Sigmoid colon (tissue), 7 donors: ENCODE results near the gene EFCAB9. TPM values are rescaled to one million over a fixed set of nuclear protein-coding genes. Genes with fewer than 3 reads are reported as not detected.
A peak's percentile ranks its signal among the peaks of the same experiment; 100 is the strongest.

Experiments used
- DNase-seq: peaks from one replicate; pipeline ENCODE4 v3.0.0-alpha.2; 2019
- H3K27ac ChIP-seq, 4 donors: fragments of 200-600 bp; sonication (generic); one replicate each; pipeline ENCODE4 v1.5.1; 2016 to 2019; ENCODE audit warnings: mild to moderate bottlenecking in 1 of 4
- H3K27me3 ChIP-seq, 3 donors: fragments of 200-600 bp; sonication (generic); one replicate each; pipeline ENCODE4 v1.5.1; 2019; ENCODE audit warnings: mild to moderate bottlenecking in 1 of 3
- H3K36me3 ChIP-seq, 4 donors: fragments of 200-600 bp; sonication (generic); one replicate each; pipeline ENCODE4 v1.5.1; 2016 to 2019
- H3K4me1 ChIP-seq, 4 donors: fragments of 200-600 bp; sonication (generic); one replicate each; pipeline ENCODE4 v1.5.1; 2017 to 2019
- H3K4me3 ChIP-seq, 4 donors: fragments of 200-600 bp; sonication (generic); one replicate each; pipeline ENCODE4 v1.5.1; 2017 to 2019; ENCODE audit warnings: mild to moderate bottlenecking in 2 of 4, moderate library complexity in 1 of 4
- H3K9me3 ChIP-seq, 4 donors: fragments of 200-600 bp in 3 of 4; sonication (generic) in 3 of 4; one replicate each; pipeline versions ENCODE4 v1.5.1 to v1.6.1; 2013 to 2019
- EP300 ChIP-seq, 4 donors: sonication (generic); formaldehyde crosslinking; IDR thresholded peaks; one replicate each; pipeline ENCODE4 v1.6.1; 2017; ENCODE audit warnings: antibody characterized with exemption in 4 of 4
- POLR2A ChIP-seq, 2 donors: fragments of 450-650 bp; IDR thresholded peaks; one replicate each; pipeline ENCODE4 v1.6.1; 2016; ENCODE audit warnings: antibody characterized with exemption in 2 of 2, mild to moderate bottlenecking in 2 of 2, moderate library complexity in 2 of 2
- POLR2AphosphoS5 ChIP-seq, 4 donors: sonication (generic); formaldehyde crosslinking; IDR thresholded peaks; one replicate each; pipeline ENCODE4 v1.6.1; 2017; ENCODE audit warnings: antibody characterized with exemption in 4 of 4
- WGBS, 2 donors: extraction: QIAGEN DNeasy Blood & Tissue Kit; methylation state at CpG; one replicate each; pipeline ENCODE4 v1.1.7; 2013; 5-methylcytosine and 5-hydroxymethylcytosine counted together
- intact Hi-C: fragments of 100-400 bp; cut with DNase I; formaldehyde crosslinking; loops from one replicate; pipeline ENCODE4 v1.15.1; 2023
- polyA plus RNA-seq, 3 donors: library from polyadenylated mRNA; stranded (reverse); fragments of 200-250 nt; gene quantifications; one replicate each; pipeline ENCODE4 v1.2.3, GENCODE V29; 2013
- total RNA-seq, 4 donors: library from RNA; depleted of rRNA; stranded (reverse); fragments of >200 nt; gene quantifications; one replicate each; pipeline ENCODE4 v1.1.0, GENCODE V29; 2016
- TF ChIP-seq, protein P1 (sequence below), 4 experiments: fragments of 450-650 bp in 3 of 4; fragments of 200-600 bp in 1 of 4; IDR thresholded peaks; one replicate each; pipeline ENCODE4 v1.5.1; 2016 to 2019; ENCODE audit warnings: antibody characterized with exemption in 4 of 4, mild to moderate bottlenecking in 3 of 4, moderate library complexity in 2 of 4
- donor health status: healthy with polysubstance abuse.
- donor health status: Bipolar disorder and iron deficiency.
- donor health status: healthy.

Gene EFCAB9
- total and polyA plus RNA-seq, 7 donors = not detected

DNA sequence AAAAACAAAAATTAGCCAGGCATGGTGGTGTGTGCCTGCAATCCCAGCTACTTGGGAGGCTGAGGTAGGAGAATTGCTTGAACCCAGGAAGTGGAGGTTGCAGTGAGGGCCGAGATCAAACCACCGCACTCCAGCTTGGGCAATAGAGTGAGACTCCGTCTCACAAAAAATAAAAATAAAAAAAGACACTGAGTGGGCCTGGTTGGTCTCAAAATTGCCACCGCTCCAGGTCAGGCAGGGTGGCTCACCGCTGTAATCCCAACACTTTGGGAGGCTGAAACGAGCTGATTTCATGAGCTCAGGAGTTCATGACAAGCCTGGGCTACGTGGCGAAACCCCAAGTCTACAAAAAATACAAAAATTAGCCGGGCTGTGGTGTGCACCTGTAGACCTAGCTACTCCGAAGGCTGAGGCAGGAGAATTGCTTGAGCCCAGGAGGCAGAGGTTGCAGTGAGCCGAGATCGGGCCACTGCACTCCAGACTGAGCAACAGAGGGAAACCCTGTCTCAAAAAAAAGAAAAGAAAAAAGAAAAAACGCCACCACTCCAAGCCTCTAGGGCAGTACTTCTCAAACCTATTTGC, 7.8 kb upstream of the EFCAB9 start:
- 60 to 83% methylated on average over 13 of the region's 13 CpGs for WGBS, 2 donors
- Histone ChIP-seq H3K9me3 (no peaks in the 10 kb centered on the region), H3K36me3 (no peaks in the 10 kb centered on the region), H3K4me1 (peaks cover 0 to 26% (median 16%) of the 10 kb centered on the region in 4 donors), H3K27ac (peak overlapping the region in 3 of 4 donors; percentile 92 to 93 (median 92)), H3K4me3 (peak overlapping the region in 3 of 4 donors; percentile 79 to 87 (median 82)), H3K27me3 (no peaks in the 10 kb centered on the region)
- TF ChIP-seq POLR2A (IDR thresholded peaks at IDR 0.05) = no peak
- TF ChIP-seq, protein P1, sequence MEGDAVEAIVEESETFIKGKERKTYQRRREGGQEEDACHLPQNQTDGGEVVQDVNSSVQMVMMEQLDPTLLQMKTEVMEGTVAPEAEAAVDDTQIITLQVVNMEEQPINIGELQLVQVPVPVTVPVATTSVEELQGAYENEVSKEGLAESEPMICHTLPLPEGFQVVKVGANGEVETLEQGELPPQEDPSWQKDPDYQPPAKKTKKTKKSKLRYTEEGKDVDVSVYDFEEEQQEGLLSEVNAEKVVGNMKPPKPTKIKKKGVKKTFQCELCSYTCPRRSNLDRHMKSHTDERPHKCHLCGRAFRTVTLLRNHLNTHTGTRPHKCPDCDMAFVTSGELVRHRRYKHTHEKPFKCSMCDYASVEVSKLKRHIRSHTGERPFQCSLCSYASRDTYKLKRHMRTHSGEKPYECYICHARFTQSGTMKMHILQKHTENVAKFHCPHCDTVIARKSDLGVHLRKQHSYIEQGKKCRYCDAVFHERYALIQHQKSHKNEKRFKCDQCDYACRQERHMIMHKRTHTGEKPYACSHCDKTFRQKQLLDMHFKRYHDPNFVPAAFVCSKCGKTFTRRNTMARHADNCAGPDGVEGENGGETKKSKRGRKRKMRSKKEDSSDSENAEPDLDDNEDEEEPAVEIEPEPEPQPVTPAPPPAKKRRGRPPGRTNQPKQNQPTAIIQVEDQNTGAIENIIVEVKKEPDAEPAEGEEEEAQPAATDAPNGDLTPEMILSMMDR (IDR thresholded peaks at IDR 0.05) = no peak
- no peak for TF ChIP-seq POLR2AphosphoS5 (IDR thresholded peaks at IDR 0.05)
- no peak for TF ChIP-seq EP300 (IDR thresholded peaks at IDR 0.05)
- DNase-seq = peak; percentile 39
- intact Hi-C loops = loop anchor here (5.0 kb wide), 2 partner anchors 134 to 266 kb away; partner anchors contain the start of gene SH3PXD2B

DNA sequence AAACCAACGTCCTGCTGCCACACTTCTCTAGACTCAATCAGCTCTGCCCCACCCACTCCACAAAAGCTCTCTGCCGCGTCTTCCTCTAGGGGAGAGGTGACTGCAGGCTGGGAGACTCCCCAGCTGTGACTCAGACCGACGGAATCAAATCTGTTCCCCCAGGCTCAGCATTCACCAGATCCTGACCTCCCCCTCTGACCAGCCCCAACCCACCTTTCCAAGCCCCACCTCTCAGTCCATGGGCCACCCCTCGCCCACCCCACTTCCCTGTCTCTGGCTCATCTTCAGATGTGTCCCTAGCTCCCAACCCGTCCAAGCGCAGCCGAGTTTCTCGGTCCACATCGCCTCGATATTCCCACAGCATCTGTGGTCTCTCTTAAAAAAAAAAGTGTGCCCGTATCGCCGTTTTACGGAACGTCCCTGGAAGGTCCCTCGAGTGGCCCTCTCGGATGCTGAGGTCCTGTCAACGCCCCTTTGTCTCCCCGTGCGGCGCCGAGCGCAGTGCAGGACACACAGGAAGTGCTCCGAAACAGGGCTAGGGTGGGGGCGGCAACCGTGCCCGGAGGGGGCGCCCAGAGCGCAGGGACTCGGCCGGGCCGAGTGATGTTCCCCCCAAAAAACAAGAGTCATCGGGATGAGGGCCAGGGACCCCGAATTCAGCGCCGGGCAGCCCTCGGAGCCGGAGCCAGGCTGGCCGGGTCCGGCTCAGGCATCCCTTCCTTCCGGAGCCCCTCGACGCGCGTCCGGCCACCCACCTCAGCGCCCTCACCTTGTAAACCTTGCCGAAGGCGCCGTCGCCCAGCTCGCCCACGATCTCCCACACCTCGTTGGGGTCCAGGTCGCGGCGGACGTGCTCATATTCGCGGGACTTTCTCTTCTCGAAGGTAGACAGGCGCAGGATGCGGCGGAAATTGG, 6.6 kb upstream of the EFCAB9 start:
- no peaks in the 10 kb centered on the region for H3K36me3 ChIP-seq
- TF ChIP-seq POLR2AphosphoS5 (IDR thresholded peaks at IDR 0.05) (peak in 2 of 4 donors; percentile 22 to 54), POLR2A (IDR thresholded peaks at IDR 0.05) (no peak)
- TF ChIP-seq, protein P1 (IDR thresholded peaks at IDR 0.05) = peak in 1 of 4 experiments; percentile 9
- WGBS, 2 donors = 0 to 1% methylated on average over 66 of the region's 66 CpGs
- H3K4me1 ChIP-seq = peaks cover 0 to 26% (median 16%) of the 10 kb centered on the region in 4 donors
- H3K4me3 ChIP-seq = peak overlapping the region; percentile 72 to 87 (median 80)
- H3K9me3 ChIP-seq = no peaks in the 10 kb centered on the region
- peak; percentile 82 for DNase-seq
- no peaks in the 10 kb centered on the region for H3K27me3 ChIP-seq
- H3K27ac ChIP-seq = peak overlapping the region; percentile 89 to 93 (median 92)
- intact Hi-C loops = loop anchor here (1.0 to 5.0 kb wide), 6 partner anchors 80 to 275 kb away; partner anchors contain the start of genes FBXW11 and SH3PXD2B

DNA sequence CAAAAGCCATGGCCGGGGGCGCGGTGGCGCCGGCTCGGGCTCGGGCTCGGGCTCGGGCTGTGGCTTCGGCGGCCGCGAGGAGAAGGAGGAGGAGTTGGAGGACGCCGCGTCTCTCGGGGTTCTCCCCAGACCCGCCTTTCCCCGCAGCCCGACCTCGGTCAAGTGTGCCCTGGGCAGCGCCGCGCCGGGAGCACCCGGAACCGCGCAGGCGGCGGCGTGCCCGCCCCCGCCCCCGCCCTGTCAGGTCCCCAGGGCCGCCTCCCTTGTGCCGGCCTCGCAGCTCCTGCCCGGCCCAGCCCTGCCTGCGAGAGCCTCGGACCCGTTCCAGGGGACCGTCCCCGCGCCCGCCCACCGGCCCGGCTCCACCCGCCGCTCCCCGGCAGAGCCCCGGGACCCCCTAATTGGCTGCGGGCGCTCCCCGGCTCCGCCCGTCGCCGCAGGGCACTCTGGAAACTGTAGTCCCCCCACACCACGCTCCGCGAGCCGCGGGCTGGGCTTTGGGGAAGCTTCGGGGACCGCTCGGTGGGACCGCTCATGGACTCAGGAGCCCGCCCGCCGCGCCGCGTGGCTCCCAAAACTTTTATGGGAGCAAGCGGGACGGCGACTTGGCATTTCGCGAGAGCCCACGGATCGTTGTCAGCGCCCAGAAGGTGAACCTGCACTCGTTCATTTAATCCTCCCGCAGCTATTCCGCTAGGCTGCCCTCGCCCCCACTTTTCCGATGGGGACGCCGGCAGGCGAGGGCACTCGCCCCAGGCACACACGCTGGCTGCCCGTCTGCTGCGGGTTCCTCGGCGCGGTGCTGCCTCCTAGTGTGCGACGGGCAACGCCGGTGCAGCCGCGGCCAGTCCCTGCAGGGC, 5.7 kb upstream of the EFCAB9 start, which contains the start of gene STK10:
TSS of gene STK10 (minus strand) at position 192 of the 860 bp plus-strand sequence. CDS start at position 10, 182 bp downstream.
- H3K4me1 ChIP-seq = peaks cover 0 to 26% (median 16%) of the 10 kb centered on the region in 4 donors
- intact Hi-C loops = loop anchor here (1.0 to 5.0 kb wide), 6 partner anchors 81 to 275 kb away; partner anchors contain the start of genes FBXW11 and SH3PXD2B
- WGBS, 2 donors = 0 to 1% methylated on average over 102 of the region's 102 CpGs

More for the DNA sequence above, 5.7 kb upstream of the EFCAB9 start, which contains the start of gene STK10:
- H3K27ac ChIP-seq = peak within 1 kb of the TSS; percentile 89 to 93 (median 92)
- H3K4me3 ChIP-seq = peak within 1 kb of the TSS; percentile 72 to 87 (median 80)
- peak; percentile 96 for DNase-seq
- TF ChIP-seq EP300 (IDR thresholded peaks at IDR 0.05) (no peak), POLR2A (IDR thresholded peaks at IDR 0.05) (no peak), POLR2AphosphoS5 (IDR thresholded peaks at IDR 0.05) (peak in 2 of 4 donors; percentile 60 to 71)
- TF ChIP-seq, protein P1 (IDR thresholded peaks at IDR 0.05) = peak; percentile 70 to 91 (median 81)
- no peaks in the 10 kb centered on the region for H3K27me3 ChIP-seq
- no peaks in the 10 kb centered on the region for H3K36me3 ChIP-seq
- no peaks in the 10 kb centered on the region for H3K9me3 ChIP-seq
